Measurements from ENCODE around the gene CHP1. TPM values are rescaled to one million over a fixed set of nuclear protein-coding genes. Genes with fewer than 3 reads are reported as not detected.

The CHP1 gene
- total and polyA plus RNA-seq, 2 donors: 21.6 to 38.8 TPM

DNA sequence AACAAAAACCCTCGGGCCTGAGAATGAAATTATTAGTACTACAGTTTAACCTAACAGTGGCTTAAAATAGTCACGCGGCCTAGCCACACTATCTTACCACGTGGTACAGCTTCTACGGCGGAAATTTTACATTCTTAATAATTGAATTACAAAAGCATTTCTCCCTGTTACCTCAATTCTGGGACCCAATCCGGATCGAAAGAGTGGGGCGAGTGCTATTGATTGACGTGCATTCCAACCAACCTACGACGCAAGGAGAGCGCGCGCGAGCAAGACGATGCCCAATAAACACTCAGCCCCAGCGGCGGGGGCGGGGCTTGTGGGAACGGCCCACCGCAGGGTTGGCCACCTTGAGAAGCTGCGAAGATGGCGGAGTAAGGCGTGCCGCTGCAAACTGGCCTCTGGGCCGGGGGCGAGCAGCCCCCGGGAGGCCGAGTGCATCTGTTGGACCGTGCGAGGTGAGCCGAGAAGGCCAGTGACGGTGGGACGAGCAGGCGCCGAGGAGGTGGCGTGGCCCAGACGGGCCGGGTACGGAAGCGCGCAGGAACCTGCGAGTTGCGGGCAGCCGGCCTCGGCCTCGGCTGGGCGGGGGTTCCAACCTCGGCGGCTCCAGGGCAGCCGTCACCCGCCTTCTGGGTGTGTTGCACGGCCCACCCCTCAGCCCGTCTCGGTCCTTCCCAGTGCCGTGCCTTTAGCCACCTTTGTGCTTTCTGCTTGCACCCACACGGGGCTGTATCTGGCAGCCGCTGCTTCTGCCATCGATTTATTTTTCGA, 52.8 kb downstream of the CHP1 start:
- H3K27ac ChIP-seq (ENCODE audit: low read depth in 1 of 2, low read length in 1 of 2): peak overlapping the region; percentile 86 to 95
- no peaks in the 10 kb centered on the region for H3K27me3 ChIP-seq (ENCODE audit: control insufficient read depth in 2 of 2, insufficient read depth in 1 of 2, low read length in 1 of 2)
- H3K4me3 ChIP-seq (ENCODE audit: low read length in 2 of 2): peak overlapping the region; percentile 77 to 98
- peaks cover 6 to 14% of the 10 kb centered on the region in 2 donors for H3K4me1 ChIP-seq (ENCODE audit: control insufficient read depth in 2 of 2, insufficient read depth in 2 of 2, low read length in 2 of 2)
- WGBS: under 1% methylated on average over 61 of the region's 61 CpGs
- H3K9me3 ChIP-seq (ENCODE audit: control insufficient read depth in 2 of 2, insufficient read depth in 1 of 2, low read length in 1 of 2): no peaks in the 10 kb centered on the region
- peak; percentile 94 to 99 (median 98) for DNase-seq (ENCODE audit: low read depth in 6 of 9, low spot score in 9 of 9)
- H3K36me3 ChIP-seq (ENCODE audit: control insufficient read depth in 2 of 2, insufficient read depth in 2 of 2, low read length in 1 of 2): peaks cover 19 to 49% of the 10 kb centered on the region in 2 donors

DNA sequence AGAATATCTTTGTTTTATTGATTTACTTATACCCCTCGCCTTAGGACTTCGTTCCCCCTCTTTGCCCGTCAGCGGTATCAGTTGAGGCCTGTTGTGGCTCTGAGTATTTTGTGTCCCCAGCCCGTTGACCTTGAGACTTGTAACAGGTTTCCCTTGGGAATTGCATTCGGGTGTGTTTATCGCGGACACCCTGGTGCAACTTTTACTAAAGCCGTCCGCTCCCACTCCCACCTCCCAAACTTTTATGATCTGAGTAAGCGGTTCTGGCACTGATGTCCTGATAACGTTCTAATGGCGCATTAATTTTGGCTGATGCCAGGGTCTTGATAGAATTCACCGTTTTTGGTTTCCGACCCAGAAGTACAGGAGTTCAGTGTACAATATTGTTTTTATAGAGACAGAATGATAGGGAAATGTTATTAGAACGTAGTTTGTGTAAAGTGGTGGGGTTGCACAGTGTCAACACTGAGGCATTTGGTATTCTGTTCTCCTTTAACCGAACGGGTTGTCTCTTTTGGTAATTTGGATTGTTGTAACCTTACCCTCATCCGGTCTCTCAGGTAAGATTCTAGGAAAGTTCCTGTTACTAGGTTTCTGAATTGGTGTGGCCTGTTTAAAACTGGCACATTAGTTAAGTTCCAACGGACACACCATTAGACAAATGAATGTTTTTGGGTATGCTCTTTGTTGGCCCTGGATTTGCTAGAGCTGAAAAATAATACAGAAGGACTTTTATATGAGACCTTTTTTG, 53.5 kb downstream of the CHP1 start:
- no peaks in the 10 kb centered on the region for H3K27me3 ChIP-seq (ENCODE audit: control insufficient read depth in 2 of 2, insufficient read depth in 1 of 2, low read length in 1 of 2)
- peak in 6 of 9 donors; percentile 8 to 47 (median 19) for DNase-seq (ENCODE audit: low read depth in 6 of 9, low spot score in 9 of 9)
- under 1% methylated on average over 20 of the region's 20 CpGs for WGBS
- no peaks in the 10 kb centered on the region for H3K9me3 ChIP-seq (ENCODE audit: control insufficient read depth in 2 of 2, insufficient read depth in 1 of 2, low read length in 1 of 2)
- peaks cover 18 to 48% of the 10 kb centered on the region in 2 donors for H3K36me3 ChIP-seq (ENCODE audit: control insufficient read depth in 2 of 2, insufficient read depth in 2 of 2, low read length in 1 of 2)
- peak overlapping the region; percentile 77 to 98 for H3K4me3 ChIP-seq (ENCODE audit: low read length in 2 of 2)
- peak overlapping the region; percentile 86 to 95 for H3K27ac ChIP-seq (ENCODE audit: low read depth in 1 of 2, low read length in 1 of 2)
- H3K4me1 ChIP-seq (ENCODE audit: control insufficient read depth in 2 of 2, insufficient read depth in 2 of 2, low read length in 2 of 2): peaks cover 6 to 14% of the 10 kb centered on the region in 2 donors

GRCh38 chr15:41285285-41285684, 54.2 kb downstream of the CHP1 start:
- Histone ChIP-seq H3K27me3 (ENCODE audit: control insufficient read depth in 2 of 2, insufficient read depth in 1 of 2, low read length in 1 of 2) (no peaks in the 10 kb centered on the region), H3K4me1 (ENCODE audit: control insufficient read depth in 2 of 2, insufficient read depth in 2 of 2, low read length in 2 of 2) (peaks cover 6 to 14% of the 10 kb centered on the region in 2 donors), H3K36me3 (ENCODE audit: control insufficient read depth in 2 of 2, insufficient read depth in 2 of 2, low read length in 1 of 2) (peaks cover 12 to 46% of the 10 kb centered on the region in 2 donors), H3K4me3 (ENCODE audit: low read length in 2 of 2) (peak overlapping the region; percentile 77 to 98), H3K9me3 (ENCODE audit: control insufficient read depth in 2 of 2, insufficient read depth in 1 of 2, low read length in 1 of 2) (no peaks in the 10 kb centered on the region), H3K27ac (ENCODE audit: low read depth in 1 of 2, low read length in 1 of 2) (peak overlapping the region; percentile 25 to 34)
- DNase-seq (ENCODE audit: low read depth in 6 of 9, low spot score in 9 of 9): no peak
- WGBS: 59% methylated on average over 7 of the region's 7 CpGs

GRCh38 chr15:41286665-41287333, 55.7 kb downstream of the CHP1 start:
- no peaks in the 10 kb centered on the region for H3K9me3 ChIP-seq (ENCODE audit: control insufficient read depth in 2 of 2, insufficient read depth in 1 of 2, low read length in 1 of 2)
- no peak overlapping the region for H3K4me3 ChIP-seq (ENCODE audit: low read length in 2 of 2)
- no peak for DNase-seq (ENCODE audit: low read depth in 6 of 9, low spot score in 9 of 9)
- peaks cover 6 to 18% of the 10 kb centered on the region in 2 donors for H3K4me1 ChIP-seq (ENCODE audit: control insufficient read depth in 2 of 2, insufficient read depth in 2 of 2, low read length in 2 of 2)
- peaks cover 22 to 50% of the 10 kb centered on the region in 2 donors for H3K36me3 ChIP-seq (ENCODE audit: control insufficient read depth in 2 of 2, insufficient read depth in 2 of 2, low read length in 1 of 2)
- 97% methylated on average over 6 of the region's 6 CpGs for WGBS
- no peak overlapping the region for H3K27ac ChIP-seq (ENCODE audit: low read depth in 1 of 2, low read length in 1 of 2)
- no peaks in the 10 kb centered on the region for H3K27me3 ChIP-seq (ENCODE audit: control insufficient read depth in 2 of 2, insufficient read depth in 1 of 2, low read length in 1 of 2)

DNA sequence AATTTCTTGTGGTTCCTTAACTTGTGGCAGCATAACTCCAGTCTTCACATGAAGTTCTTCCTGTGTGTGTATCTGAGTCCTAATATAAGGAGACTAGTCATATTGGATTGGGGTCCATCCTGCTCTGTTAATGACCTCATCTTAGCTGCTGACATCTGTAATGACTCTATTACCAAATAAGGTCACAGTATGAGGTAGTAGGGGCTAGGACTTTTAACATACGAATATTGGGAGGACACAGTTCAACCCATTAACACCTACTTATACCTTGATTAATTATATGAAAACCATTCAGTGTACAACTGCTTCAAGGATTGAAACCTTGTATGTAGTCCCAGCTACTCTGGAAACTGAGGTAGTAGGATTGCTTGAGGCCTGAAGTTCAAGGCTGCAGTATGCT, 57.4 kb downstream of the CHP1 start:
- Histone ChIP-seq H3K27ac (ENCODE audit: low read depth in 1 of 2, low read length in 1 of 2) (no peak overlapping the region), H3K27me3 (ENCODE audit: control insufficient read depth in 2 of 2, insufficient read depth in 1 of 2, low read length in 1 of 2) (no peaks in the 10 kb centered on the region), H3K4me1 (ENCODE audit: control insufficient read depth in 2 of 2, insufficient read depth in 2 of 2, low read length in 2 of 2) (peaks cover 6 to 12% of the 10 kb centered on the region in 2 donors), H3K9me3 (ENCODE audit: control insufficient read depth in 2 of 2, insufficient read depth in 1 of 2, low read length in 1 of 2) (no peaks in the 10 kb centered on the region), H3K4me3 (ENCODE audit: low read length in 2 of 2) (no peak overlapping the region), H3K36me3 (ENCODE audit: control insufficient read depth in 2 of 2, insufficient read depth in 2 of 2, low read length in 1 of 2) (peaks cover 26 to 50% of the 10 kb centered on the region in 2 donors)
- no peak for DNase-seq (ENCODE audit: low read depth in 6 of 9, low spot score in 9 of 9)
- WGBS: 95% methylated on average over 1 of the region's 1 CpG

GRCh38 chr15:41289953-41290352, 58.9 kb downstream of the CHP1 start:
- H3K4me1 ChIP-seq (ENCODE audit: control insufficient read depth in 2 of 2, insufficient read depth in 2 of 2, low read length in 2 of 2): peaks cover 4 to 11% of the 10 kb centered on the region in 2 donors
- no peaks in the 10 kb centered on the region for H3K27me3 ChIP-seq (ENCODE audit: control insufficient read depth in 2 of 2, insufficient read depth in 1 of 2, low read length in 1 of 2)
- no peak overlapping the region for H3K4me3 ChIP-seq (ENCODE audit: low read length in 2 of 2)
- no peaks in the 10 kb centered on the region for H3K9me3 ChIP-seq (ENCODE audit: control insufficient read depth in 2 of 2, insufficient read depth in 1 of 2, low read length in 1 of 2)
- peaks cover 31 to 62% of the 10 kb centered on the region in 2 donors for H3K36me3 ChIP-seq (ENCODE audit: control insufficient read depth in 2 of 2, insufficient read depth in 2 of 2, low read length in 1 of 2)
- 95% methylated on average over 2 of the region's 2 CpGs for WGBS
- no peak for DNase-seq (ENCODE audit: low read depth in 6 of 9, low spot score in 9 of 9)
- no peak overlapping the region for H3K27ac ChIP-seq (ENCODE audit: low read depth in 1 of 2, low read length in 1 of 2)

- Histone ChIP-seq H3K36me3 (ENCODE audit: control insufficient read depth in 2 of 2, insufficient read depth in 2 of 2, low read length in 1 of 2) (peaks cover 31 to 58% of the 10 kb centered on the region in 2 donors), H3K27me3 (ENCODE audit: control insufficient read depth in 2 of 2, insufficient read depth in 1 of 2, low read length in 1 of 2) (no peaks in the 10 kb centered on the region), H3K4me1 (ENCODE audit: control insufficient read depth in 2 of 2, insufficient read depth in 2 of 2, low read length in 2 of 2) (peaks cover 0 to 4% of the 10 kb centered on the region in 2 donors), H3K9me3 (ENCODE audit: control insufficient read depth in 2 of 2, insufficient read depth in 1 of 2, low read length in 1 of 2) (no peaks in the 10 kb centered on the region), H3K27ac (ENCODE audit: low read depth in 1 of 2, low read length in 1 of 2) (no peak overlapping the region), H3K4me3 (ENCODE audit: low read length in 2 of 2) (no peak overlapping the region)
- 88% methylated on average over 9 of the region's 9 CpGs for WGBS
- DNase-seq (ENCODE audit: low read depth in 6 of 9, low spot score in 9 of 9): peak in 1 of 9 donors; percentile 19
These were observed 60.1 kb downstream of the CHP1 start for GRCh38 chr15:41291065-41291631.

GRCh38 chr15:41292521-41292920, 61.5 kb downstream of the CHP1 start:
- H3K9me3 ChIP-seq (ENCODE audit: control insufficient read depth in 2 of 2, insufficient read depth in 1 of 2, low read length in 1 of 2): no peaks in the 10 kb centered on the region

More at GRCh38 chr15:41292521-41292920, 61.5 kb downstream of the CHP1 start:
- DNase-seq (ENCODE audit: low read depth in 6 of 9, low spot score in 9 of 9): no peak
- Histone ChIP-seq H3K27ac (ENCODE audit: low read depth in 1 of 2, low read length in 1 of 2) (no peak overlapping the region), H3K4me3 (ENCODE audit: low read length in 2 of 2) (no peak overlapping the region), H3K4me1 (ENCODE audit: control insufficient read depth in 2 of 2, insufficient read depth in 2 of 2, low read length in 2 of 2) (peaks cover 0 to 4% of the 10 kb centered on the region in 2 donors), H3K27me3 (ENCODE audit: control insufficient read depth in 2 of 2, insufficient read depth in 1 of 2, low read length in 1 of 2) (no peaks in the 10 kb centered on the region), H3K36me3 (ENCODE audit: control insufficient read depth in 2 of 2, insufficient read depth in 2 of 2, low read length in 1 of 2) (peaks cover 36 to 52% of the 10 kb centered on the region in 2 donors)
- WGBS: 95% methylated on average over 1 of the region's 1 CpG
